ENCODE results near the gene MAG.
A peak's percentile ranks its signal among the peaks of the same experiment; 100 is the strongest.

Gene MAG

GRCh38 chr19:35260694-35261304, 31.2 kb upstream of the MAG start:
- Mint-ChIP-seq H3K27me3 (no peaks in the 10 kb centered on the region), H3K9me3 (no peaks in the 10 kb centered on the region)

DNA sequence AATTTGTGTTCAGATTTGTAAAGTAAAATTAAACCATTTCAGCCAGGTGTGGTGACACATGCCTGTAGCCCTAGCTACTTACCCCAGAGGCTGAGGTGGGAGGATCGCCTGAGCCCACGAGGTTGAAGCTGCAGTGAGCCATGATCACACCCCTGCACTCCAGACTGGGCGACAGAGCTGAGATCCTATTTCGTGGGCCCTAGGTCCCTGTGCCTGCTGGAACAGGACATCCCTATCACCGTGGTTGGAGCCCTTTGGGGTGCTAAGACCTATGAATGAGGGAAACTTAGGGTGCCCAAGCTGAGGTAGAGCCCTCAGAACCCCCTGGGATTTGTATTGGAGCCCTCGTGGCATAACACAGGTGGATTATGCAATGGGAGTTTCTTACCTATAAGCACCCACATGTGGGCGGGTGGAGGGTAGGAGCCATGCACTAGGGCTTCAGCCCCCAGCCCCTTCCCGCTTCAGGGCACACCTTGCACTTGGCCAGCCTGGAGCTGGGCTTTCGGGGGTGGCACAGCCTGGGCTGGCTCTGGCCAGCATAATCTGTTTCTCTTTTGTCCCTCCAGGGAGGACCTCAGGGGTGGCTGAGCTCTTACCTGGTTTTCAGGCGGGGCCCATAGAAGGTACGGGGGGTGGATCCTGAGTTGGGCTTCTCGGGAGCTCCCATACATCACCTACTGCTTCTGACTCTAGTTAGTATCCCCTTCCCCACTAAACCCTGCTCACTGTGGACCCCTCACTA, 30.4 kb upstream of the MAG start:
- no peaks in the 10 kb centered on the region for H3K27me3 Mint-ChIP-seq
- H3K36me3 Mint-ChIP-seq: peaks cover 3% of the 10 kb centered on the region
- H3K27ac Mint-ChIP-seq: peak overlapping the region; percentile 59
- H3K9me3 Mint-ChIP-seq: no peaks in the 10 kb centered on the region
- H3K4me3 Mint-ChIP-seq: no peak overlapping the region
- H3K4me1 Mint-ChIP-seq: peaks cover 46% of the 10 kb centered on the region

More at GRCh38 chr19:35260694-35261304, 31.2 kb upstream of the MAG start:
- no peak overlapping the region for H3K27ac Mint-ChIP-seq
- H3K4me1 Mint-ChIP-seq: peaks cover 43% of the 10 kb centered on the region
- no peak overlapping the region for H3K4me3 Mint-ChIP-seq
- H3K36me3 Mint-ChIP-seq: peaks cover 3% of the 10 kb centered on the region

- Mint-ChIP-seq H3K9me3 (no peaks in the 10 kb centered on the region), H3K4me3 (no peak overlapping the region), H3K27ac (peak overlapping the region; percentile 41), H3K4me1 (peaks cover 40% of the 10 kb centered on the region), H3K27me3 (no peaks in the 10 kb centered on the region), H3K36me3 (peaks cover 3% of the 10 kb centered on the region)
Observed at GRCh38 chr19:35262101-35262761, 29.7 kb upstream of the MAG start.

DNA sequence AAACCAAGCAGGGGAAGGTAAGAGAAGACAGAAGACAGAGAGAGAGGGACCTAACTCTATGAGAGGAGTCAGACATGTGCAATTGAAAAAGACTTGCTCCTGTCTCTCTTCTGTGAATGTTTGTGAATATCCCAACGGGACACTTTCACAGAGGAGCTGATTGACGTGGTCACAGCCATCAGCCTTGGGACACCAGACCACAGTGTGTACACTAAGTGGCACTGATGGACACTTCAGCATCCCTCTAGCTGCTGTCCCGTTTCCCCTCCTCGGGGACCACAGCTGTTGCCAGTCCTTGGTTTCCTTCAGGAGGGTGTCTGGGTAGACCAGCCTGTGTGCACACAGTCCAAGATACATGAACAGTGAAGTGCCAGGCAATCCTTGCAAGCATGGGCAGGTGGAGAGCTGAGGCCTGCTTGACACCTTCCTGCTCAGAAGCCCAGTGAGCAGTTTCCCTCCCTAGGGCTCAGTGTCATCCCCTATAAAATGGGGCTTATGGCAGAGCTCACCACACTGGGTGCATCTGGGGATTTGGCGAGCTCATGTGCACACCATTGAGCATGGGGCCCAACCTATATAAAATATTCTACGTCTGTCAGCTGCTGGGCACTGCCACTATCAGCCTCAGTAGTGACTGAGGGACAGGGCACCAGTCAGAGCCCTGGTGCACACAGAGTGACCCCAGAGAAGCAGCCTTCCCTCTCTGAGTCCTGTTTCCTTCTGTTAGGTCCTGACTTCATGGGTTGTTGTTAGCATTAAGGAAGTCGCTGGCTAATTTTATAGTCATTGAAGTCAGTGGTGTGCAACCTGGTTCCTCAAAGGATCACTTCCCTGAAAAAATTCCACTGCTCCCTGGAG, 27.5 kb upstream of the MAG start:
- H3K4me1 Mint-ChIP-seq: peaks cover 32% of the 10 kb centered on the region
- H3K27me3 Mint-ChIP-seq: no peaks in the 10 kb centered on the region
- H3K27ac Mint-ChIP-seq: peak overlapping the region; percentile 43
- peaks cover 3% of the 10 kb centered on the region for H3K36me3 Mint-ChIP-seq
- H3K9me3 Mint-ChIP-seq: no peaks in the 10 kb centered on the region
- no peak overlapping the region for H3K4me3 Mint-ChIP-seq

- Mint-ChIP-seq H3K27ac (peak overlapping the region; percentile 70), H3K4me1 (peaks cover 32% of the 10 kb centered on the region), H3K27me3 (no peaks in the 10 kb centered on the region), H3K36me3 (peaks cover 2% of the 10 kb centered on the region), H3K4me3 (peak overlapping the region; percentile 81), H3K9me3 (no peaks in the 10 kb centered on the region)
Observed at GRCh38 chr19:35265126-35265899, 26.6 kb upstream of the MAG start.

- Mint-ChIP-seq H3K27ac (peak overlapping the region; percentile 87), H3K36me3 (peaks cover 2% of the 10 kb centered on the region), H3K4me3 (peak overlapping the region; percentile 81), H3K9me3 (no peaks in the 10 kb centered on the region), H3K27me3 (no peaks in the 10 kb centered on the region), H3K4me1 (peaks cover 32% of the 10 kb centered on the region)
Observed at GRCh38 chr19:35265900-35266519, 26.0 kb upstream of the MAG start.

- Mint-ChIP-seq H3K9me3 (no peaks in the 10 kb centered on the region), H3K4me1 (peaks cover 38% of the 10 kb centered on the region), H3K27me3 (no peaks in the 10 kb centered on the region), H3K27ac (peak overlapping the region; percentile 98), H3K4me3 (peak overlapping the region; percentile 95), H3K36me3 (peaks cover 2% of the 10 kb centered on the region)
Observed at GRCh38 chr19:35266520-35267352, 25.2 kb upstream of the MAG start.

DNA sequence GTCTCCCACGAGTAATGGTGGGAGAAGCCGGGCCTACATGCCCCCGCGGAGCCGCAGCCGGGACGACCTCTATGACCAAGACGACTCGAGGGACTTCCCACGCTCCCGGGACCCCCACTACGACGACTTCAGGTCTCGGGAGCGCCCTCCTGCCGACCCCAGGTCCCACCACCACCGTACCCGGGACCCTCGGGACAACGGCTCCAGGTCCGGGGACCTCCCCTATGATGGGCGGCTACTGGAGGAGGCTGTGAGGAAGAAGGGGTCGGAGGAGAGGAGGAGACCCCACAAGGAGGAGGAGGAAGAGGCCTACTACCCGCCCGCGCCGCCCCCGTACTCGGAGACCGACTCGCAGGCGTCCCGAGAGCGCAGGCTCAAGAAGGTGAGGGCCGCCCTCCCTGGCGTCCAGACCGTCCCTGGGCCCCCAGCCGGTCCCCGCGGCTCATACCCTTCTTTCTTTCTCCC, 24.6 kb upstream of the MAG start:
- Mint-ChIP-seq H3K4me1 (peaks cover 44% of the 10 kb centered on the region), H3K27ac (peak overlapping the region; percentile 98), H3K4me3 (peak overlapping the region; percentile 95), H3K36me3 (peaks cover 2% of the 10 kb centered on the region), H3K9me3 (no peaks in the 10 kb centered on the region), H3K27me3 (no peaks in the 10 kb centered on the region)

DNA sequence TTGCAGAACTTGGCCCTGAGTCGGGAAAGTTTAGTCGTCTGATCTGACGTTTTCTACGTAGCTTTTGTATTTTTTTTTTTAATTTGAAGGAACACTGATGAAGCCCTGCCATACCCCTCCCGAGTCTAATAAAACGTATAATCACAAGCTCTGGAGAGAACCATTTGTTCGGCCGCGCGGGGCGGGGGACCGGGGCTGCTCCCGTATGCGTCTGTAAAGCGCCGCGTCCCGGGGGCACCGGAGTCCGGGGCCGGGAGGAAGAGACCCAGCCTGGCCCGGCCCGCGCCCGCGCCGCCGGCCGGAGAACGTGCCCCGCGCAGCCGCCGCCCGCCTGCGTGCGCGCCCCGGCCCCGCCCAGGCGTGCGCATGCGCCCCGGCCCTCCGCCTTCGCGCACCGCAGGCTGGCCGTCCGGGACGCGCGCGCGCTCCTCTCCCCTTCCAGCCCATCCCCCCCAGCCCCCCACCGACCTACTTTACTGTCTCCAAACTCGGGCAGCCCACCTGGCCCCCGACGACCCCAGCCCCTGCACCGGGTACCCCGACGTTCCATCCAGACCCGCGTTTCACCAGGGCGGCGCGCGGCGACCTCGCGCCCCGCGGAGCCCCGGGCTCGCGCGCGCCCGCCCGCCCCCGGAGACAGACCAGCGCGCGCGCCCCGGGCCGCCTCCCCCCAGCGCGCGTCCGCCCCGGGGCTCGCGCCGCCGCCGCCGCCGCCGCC, 24.0 kb upstream of the MAG start:
- Mint-ChIP-seq H3K4me1 (peaks cover 44% of the 10 kb centered on the region), H3K36me3 (peaks cover 2% of the 10 kb centered on the region)

GRCh38 chr19:35268536-35269437, 23.2 kb upstream of the MAG start, which contains the start of gene USF2:
Gene USF2, plus strand, starts transcription at chr19:35268962. Its CDS starts 140 bp downstream, at chr19:35269102.
- Mint-ChIP-seq H3K27me3 (no peaks in the 10 kb centered on the region), H3K4me3 (peak within 1 kb of the TSS; percentile 95), H3K27ac (peak within 1 kb of the TSS; percentile 98), H3K4me1 (peaks cover 44% of the 10 kb centered on the region), H3K36me3 (peaks cover 2% of the 10 kb centered on the region), H3K9me3 (no peaks in the 10 kb centered on the region)

More for the DNA sequence above, 24.0 kb upstream of the MAG start:
- Mint-ChIP-seq H3K27me3 (no peaks in the 10 kb centered on the region), H3K9me3 (no peaks in the 10 kb centered on the region), H3K4me3 (peak overlapping the region; percentile 95), H3K27ac (peak overlapping the region; percentile 98)

DNA sequence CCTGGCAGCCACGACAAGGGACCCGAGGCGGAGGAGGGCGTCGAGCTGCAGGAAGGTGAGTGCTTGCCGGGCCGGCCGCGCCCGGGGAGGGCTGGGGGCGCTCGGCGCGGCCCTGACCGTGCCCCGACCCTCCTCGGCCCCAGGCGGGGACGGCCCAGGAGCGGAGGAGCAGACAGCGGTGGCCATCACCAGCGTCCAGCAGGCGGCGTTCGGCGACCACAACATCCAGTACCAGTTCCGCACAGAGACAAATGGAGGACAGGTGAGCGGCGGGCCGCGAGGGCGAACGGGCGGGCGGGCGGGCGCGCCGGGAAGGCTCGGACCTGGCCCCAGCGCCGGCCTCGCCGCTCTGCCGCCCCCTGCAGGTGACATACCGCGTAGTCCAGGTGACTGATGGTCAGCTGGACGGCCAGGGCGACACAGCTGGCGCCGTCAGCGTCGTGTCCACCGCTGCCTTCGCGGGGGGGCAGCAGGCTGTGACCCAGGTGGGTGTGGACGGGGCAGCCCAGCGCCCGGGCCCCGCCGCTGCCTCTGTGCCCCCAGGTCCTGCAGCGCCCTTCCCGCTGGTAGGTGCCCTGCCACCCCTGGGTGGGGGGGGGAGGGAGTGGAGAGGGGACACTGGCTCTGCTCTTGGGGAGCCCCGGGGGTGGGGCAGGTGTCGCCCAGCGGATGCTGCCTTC, 22.4 kb upstream of the MAG start:
- no peaks in the 10 kb centered on the region for H3K27me3 Mint-ChIP-seq
- peaks cover 42% of the 10 kb centered on the region for H3K4me1 Mint-ChIP-seq
- peak overlapping the region; percentile 59 for H3K27ac Mint-ChIP-seq
- no peaks in the 10 kb centered on the region for H3K9me3 Mint-ChIP-seq
- H3K4me3 Mint-ChIP-seq: peak overlapping the region; percentile 73
- H3K36me3 Mint-ChIP-seq: peaks cover 4% of the 10 kb centered on the region

- no peaks in the 10 kb centered on the region for H3K27me3 Mint-ChIP-seq
- H3K4me1 Mint-ChIP-seq: peaks cover 36% of the 10 kb centered on the region
- H3K27ac Mint-ChIP-seq: peak overlapping the region; percentile 30
- H3K36me3 Mint-ChIP-seq: peaks cover 4% of the 10 kb centered on the region
- H3K9me3 Mint-ChIP-seq: no peaks in the 10 kb centered on the region
- peak overlapping the region; percentile 73 for H3K4me3 Mint-ChIP-seq
Observed at GRCh38 chr19:35270381-35270811, 21.6 kb upstream of the MAG start.

All from activated naive CD4-positive, alpha-beta T cell treated with anti-CD3 and anti-CD28 coated beads, Interleukin-2, amount 50 U/mL, for 24 hours (primary cell).